Progenitor cell of endocrine pancreas (in vitro differentiated cells): ENCODE measurements around the gene MMEL1. TPM values are rescaled to one million over a fixed set of nuclear protein-coding genes. Genes with fewer than 3 reads are reported as not detected.
A peak's percentile ranks its signal among the peaks of the same experiment; 100 is the strongest.
"Not testable (repeated sequence)": the region's sequence is repeated elsewhere in the genome, so short reads cannot be mapped to it uniquely, and the experiment has no call there.

Source experiments
- DNase-seq: peaks from one replicate; pipeline ENCODE4 v3.0.0; 2021; ENCODE audit warnings: low spot score; ENCODE audit not compliant: unreplicated experiment
- H3K27ac Mint-ChIP-seq: 2 replicates; pipeline ENCODE4 v1.8.0; 2021; ENCODE audit warnings: mild to moderate bottlenecking, moderate library complexity, mixed read lengths
- H3K27me3 Mint-ChIP-seq: 2 replicates; pipeline ENCODE4 v1.8.0; 2021; ENCODE audit warnings: mixed read lengths
- H3K36me3 Mint-ChIP-seq: 2 replicates; pipeline ENCODE4 v1.8.0; 2022; ENCODE audit warnings: mixed read lengths; ENCODE audit not compliant: insufficient read depth
- H3K4me1 Mint-ChIP-seq: 2 replicates; pipeline ENCODE4 v1.8.0; 2021; ENCODE audit warnings: low read depth, mixed read lengths
- H3K4me3 Mint-ChIP-seq: 2 replicates; pipeline ENCODE4 v1.8.0; 2021; ENCODE audit warnings: low read depth, mild to moderate bottlenecking, moderate library complexity, mixed read lengths
- H3K9me3 Mint-ChIP-seq: 2 replicates; pipeline ENCODE4 v1.8.0; 2021; ENCODE audit warnings: low read depth, mixed read lengths
- long read RNA-seq: library from polyadenylated mRNA; unstranded; transcript quantifications from one replicate; pipeline ENCODE4 v2.0.0, GENCODE V29; 2020
- total RNA-seq: library from RNA; stranded (reverse); gene quantifications from 2 replicates; pipeline ENCODE4 v1.2.1, GENCODE V29; 2021
- TF ChIP-seq, protein P1 (sequence below): fragments of 200-600 bp; sonication (generic); IDR thresholded peaks from one replicate; pipeline ENCODE4 v1.5.0; 2021; ENCODE audit warnings: antibody characterized with exemption, mild to moderate bottlenecking; ENCODE audit not compliant: unreplicated experiment

MMEL1 gene, protein sequence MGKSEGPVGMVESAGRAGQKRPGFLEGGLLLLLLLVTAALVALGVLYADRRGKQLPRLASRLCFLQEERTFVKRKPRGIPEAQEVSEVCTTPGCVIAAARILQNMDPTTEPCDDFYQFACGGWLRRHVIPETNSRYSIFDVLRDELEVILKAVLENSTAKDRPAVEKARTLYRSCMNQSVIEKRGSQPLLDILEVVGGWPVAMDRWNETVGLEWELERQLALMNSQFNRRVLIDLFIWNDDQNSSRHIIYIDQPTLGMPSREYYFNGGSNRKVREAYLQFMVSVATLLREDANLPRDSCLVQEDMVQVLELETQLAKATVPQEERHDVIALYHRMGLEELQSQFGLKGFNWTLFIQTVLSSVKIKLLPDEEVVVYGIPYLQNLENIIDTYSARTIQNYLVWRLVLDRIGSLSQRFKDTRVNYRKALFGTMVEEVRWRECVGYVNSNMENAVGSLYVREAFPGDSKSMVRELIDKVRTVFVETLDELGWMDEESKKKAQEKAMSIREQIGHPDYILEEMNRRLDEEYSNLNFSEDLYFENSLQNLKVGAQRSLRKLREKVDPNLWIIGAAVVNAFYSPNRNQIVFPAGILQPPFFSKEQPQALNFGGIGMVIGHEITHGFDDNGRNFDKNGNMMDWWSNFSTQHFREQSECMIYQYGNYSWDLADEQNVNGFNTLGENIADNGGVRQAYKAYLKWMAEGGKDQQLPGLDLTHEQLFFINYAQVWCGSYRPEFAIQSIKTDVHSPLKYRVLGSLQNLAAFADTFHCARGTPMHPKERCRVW
- total RNA-seq, result 0.64 and 0.93 TPM in 2 replicates
- long read RNA-seq, result 0 reads

GRCh38 chr1:2632561-2633361 is at the start of gene MMEL1:
Gene MMEL1 (minus strand): TSS chr1:2633016. CDS start chr1:2629484, 3,532 bp downstream.
- DNase-seq, result no peak
- H3K4me1 Mint-ChIP-seq, result peaks cover 2% of the 10 kb centered on the region
- H3K9me3 Mint-ChIP-seq, result peaks cover 4% of the 10 kb centered on the region
- H3K27me3 Mint-ChIP-seq, result peaks cover 49% of the 10 kb centered on the region
- H3K36me3 Mint-ChIP-seq, result no peaks in the 10 kb centered on the region
- H3K27ac Mint-ChIP-seq, result no peak within 1 kb of the TSS
- TF ChIP-seq, protein P1, sequence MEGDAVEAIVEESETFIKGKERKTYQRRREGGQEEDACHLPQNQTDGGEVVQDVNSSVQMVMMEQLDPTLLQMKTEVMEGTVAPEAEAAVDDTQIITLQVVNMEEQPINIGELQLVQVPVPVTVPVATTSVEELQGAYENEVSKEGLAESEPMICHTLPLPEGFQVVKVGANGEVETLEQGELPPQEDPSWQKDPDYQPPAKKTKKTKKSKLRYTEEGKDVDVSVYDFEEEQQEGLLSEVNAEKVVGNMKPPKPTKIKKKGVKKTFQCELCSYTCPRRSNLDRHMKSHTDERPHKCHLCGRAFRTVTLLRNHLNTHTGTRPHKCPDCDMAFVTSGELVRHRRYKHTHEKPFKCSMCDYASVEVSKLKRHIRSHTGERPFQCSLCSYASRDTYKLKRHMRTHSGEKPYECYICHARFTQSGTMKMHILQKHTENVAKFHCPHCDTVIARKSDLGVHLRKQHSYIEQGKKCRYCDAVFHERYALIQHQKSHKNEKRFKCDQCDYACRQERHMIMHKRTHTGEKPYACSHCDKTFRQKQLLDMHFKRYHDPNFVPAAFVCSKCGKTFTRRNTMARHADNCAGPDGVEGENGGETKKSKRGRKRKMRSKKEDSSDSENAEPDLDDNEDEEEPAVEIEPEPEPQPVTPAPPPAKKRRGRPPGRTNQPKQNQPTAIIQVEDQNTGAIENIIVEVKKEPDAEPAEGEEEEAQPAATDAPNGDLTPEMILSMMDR, result no peak
- H3K4me3 Mint-ChIP-seq, result no peak within 1 kb of the TSS

DNA sequence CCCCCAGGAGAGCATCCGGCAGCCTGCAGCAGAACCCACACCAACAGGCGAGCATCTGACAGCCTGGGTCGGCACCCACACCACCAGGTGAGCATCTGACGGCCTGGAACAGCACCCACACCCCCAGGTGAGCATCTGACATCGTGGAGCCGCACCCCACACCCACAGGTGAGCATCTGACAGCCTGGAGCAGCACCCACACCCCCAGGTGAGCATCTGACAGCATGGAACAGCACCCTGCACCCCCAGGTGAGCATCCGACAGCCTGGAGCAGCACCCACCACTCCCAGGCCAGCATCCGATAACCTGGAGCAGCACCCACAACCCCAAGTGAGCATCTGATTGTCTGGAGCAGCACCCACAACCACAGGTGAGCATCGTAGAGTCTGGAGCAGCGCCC is 43.9 kb upstream of the MMEL1 start:
- not testable (repeated sequence) for H3K9me3 Mint-ChIP-seq, DNase-seq, H3K4me3 Mint-ChIP-seq, H3K36me3 Mint-ChIP-seq, H3K4me1 Mint-ChIP-seq, H3K27ac Mint-ChIP-seq, H3K27me3 Mint-ChIP-seq

DNA sequence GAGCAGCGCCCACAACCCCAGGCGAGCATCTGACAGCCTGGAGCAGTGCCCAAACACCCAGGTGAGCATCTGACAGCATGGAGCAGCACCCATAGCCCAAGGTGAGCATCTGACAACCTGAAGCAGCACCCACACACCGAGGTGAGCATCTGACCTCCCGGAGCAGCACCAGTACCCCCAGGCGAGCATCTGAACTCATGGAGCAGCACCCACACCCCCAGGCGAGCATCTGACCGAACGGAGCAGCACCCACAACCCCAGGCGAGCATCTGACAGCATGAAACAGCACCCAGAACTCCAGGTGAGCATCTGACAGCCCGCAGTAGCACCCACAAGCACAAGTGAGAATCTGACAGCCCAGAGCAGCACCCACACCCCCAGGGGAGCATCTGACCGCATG is 38.8 kb upstream of the MMEL1 start:
- H3K4me1 Mint-ChIP-seq, H3K4me3 Mint-ChIP-seq, H3K9me3 Mint-ChIP-seq, H3K27me3 Mint-ChIP-seq, DNase-seq, H3K27ac Mint-ChIP-seq, H3K36me3 Mint-ChIP-seq: not testable (repeated sequence)

DNA sequence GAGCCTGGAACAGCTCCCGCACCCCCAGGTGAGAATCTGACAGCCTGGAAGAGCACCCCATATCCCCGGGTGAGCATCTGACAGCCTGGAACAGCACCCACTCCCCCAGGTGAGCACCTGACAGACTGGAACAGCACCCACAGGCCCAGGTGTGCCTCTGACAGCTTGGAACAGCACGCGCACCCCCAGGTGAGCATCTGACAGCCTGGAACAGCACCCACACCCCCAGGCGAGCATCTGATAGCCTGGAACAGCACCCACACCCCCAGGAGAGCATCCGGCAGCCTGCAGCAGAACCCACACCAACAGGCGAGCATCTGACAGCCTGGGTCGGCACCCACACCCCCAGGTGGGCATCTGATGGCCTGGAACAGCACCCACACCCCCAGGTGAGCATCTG is 27.0 kb upstream of the MMEL1 start:
- not testable (repeated sequence) for H3K4me1 Mint-ChIP-seq, H3K27ac Mint-ChIP-seq, H3K27me3 Mint-ChIP-seq, H3K9me3 Mint-ChIP-seq, H3K36me3 Mint-ChIP-seq, H3K4me3 Mint-ChIP-seq
- DNase-seq, result peak; percentile 59

DNA sequence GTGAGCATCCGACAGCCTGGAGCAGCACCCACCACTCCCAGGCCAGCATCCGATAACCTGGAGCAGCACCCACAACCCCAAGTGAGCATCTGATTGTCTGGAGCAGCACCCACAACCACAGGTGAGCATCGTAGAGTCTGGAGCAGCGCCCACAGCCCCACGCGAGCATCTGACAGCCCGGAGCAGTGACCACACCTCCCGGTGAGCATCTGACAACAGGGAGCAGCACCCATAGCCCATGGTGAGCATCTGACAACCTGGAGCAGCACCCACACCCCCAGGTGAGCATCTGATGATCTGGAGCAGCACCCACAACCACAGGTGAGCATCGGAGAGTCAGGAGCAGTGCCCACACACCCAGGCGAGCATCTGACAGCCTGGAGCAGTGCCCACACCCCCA is 25.1 kb upstream of the MMEL1 start:
- H3K27me3 Mint-ChIP-seq, result not testable (repeated sequence)

GRCh38 chr1:2657124-2657523 is 24.3 kb upstream of the MMEL1 start:
- not testable (repeated sequence) for H3K36me3 Mint-ChIP-seq, H3K27ac Mint-ChIP-seq, H3K4me1 Mint-ChIP-seq, H3K4me3 Mint-ChIP-seq, H3K27me3 Mint-ChIP-seq
- DNase-seq, result peak; percentile 53
- peaks cover 26% of the 10 kb centered on the region for H3K9me3 Mint-ChIP-seq

More for the DNA sequence above, 25.1 kb upstream of the MMEL1 start:
- H3K27ac Mint-ChIP-seq, H3K36me3 Mint-ChIP-seq, H3K4me1 Mint-ChIP-seq, H3K4me3 Mint-ChIP-seq: not testable (repeated sequence)
- DNase-seq, result peak; percentile 56
- peaks cover 24% of the 10 kb centered on the region for H3K9me3 Mint-ChIP-seq

- H3K27me3 Mint-ChIP-seq, H3K4me1 Mint-ChIP-seq, DNase-seq, H3K4me3 Mint-ChIP-seq, H3K27ac Mint-ChIP-seq: not testable (repeated sequence)
- peaks cover 10% of the 10 kb centered on the region for H3K36me3 Mint-ChIP-seq
- H3K9me3 Mint-ChIP-seq, result peaks cover 27% of the 10 kb centered on the region
These were observed 23.0 kb upstream of the MMEL1 start for GRCh38 chr1:2655598-2656434.

DNA sequence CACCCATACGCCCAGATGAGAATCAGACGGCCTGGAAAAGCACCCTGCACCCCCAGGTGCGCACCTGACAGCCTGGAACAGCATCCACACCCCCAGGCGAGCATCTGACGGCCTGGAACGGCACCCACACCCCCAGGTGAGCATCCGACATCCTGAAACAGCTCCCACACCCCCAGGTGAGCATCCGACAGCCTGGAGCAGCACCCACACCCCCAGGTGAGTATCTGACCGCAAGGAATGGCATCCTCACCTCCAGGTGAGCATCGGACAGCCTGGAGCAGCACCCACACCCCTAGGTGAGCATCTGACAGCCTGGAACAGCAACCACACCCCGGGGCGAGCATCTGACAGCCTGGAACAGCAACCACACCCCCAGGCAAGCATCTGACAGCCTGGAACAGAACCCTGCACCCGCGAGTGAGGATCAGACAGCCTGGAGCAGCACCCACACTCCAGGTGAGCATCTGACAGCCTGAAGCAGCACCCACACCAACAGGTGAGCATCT is 21.7 kb upstream of the MMEL1 start:
- not testable (repeated sequence) for H3K4me3 Mint-ChIP-seq, H3K27ac Mint-ChIP-seq, H3K27me3 Mint-ChIP-seq, DNase-seq, H3K4me1 Mint-ChIP-seq
- H3K9me3 Mint-ChIP-seq, result peaks cover 27% of the 10 kb centered on the region
- H3K36me3 Mint-ChIP-seq, result peaks cover 10% of the 10 kb centered on the region

DNA sequence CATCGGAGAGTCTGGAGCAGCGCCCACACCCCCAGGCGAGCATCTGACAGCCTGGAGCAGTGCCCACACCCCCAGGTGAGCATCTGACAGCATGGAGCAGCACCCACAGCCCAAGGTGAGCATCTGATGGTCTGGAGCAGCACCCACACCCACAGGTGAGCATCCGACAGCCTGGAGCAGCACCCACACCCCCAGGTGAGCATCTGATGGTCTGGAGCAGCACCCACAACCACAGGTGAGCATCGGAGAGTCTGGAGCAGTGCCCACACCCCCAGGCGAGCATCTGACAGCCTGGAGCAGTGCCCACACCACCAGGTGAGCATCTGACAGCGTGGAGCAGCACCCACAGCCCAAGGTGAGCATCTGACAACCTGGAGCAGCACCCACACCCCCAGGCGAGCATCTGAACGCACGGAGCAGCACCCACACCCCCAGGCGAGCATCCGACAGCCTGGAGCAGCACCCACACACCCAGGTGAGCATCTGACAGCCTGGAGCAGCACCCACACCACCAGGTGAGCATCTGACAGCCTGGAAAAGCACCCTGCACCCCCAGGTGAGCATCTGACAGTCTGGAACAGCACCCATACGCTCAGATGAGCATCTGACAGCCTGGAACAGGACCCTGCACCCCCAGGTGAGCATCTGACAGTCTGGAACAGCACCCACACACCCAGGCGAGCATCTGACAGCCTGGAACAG is 21.1 kb upstream of the MMEL1 start:
- H3K36me3 Mint-ChIP-seq, result peaks cover 10% of the 10 kb centered on the region
- H3K4me3 Mint-ChIP-seq, DNase-seq, H3K27me3 Mint-ChIP-seq, H3K4me1 Mint-ChIP-seq, H3K27ac Mint-ChIP-seq: not testable (repeated sequence)
- peaks cover 27% of the 10 kb centered on the region for H3K9me3 Mint-ChIP-seq

DNA sequence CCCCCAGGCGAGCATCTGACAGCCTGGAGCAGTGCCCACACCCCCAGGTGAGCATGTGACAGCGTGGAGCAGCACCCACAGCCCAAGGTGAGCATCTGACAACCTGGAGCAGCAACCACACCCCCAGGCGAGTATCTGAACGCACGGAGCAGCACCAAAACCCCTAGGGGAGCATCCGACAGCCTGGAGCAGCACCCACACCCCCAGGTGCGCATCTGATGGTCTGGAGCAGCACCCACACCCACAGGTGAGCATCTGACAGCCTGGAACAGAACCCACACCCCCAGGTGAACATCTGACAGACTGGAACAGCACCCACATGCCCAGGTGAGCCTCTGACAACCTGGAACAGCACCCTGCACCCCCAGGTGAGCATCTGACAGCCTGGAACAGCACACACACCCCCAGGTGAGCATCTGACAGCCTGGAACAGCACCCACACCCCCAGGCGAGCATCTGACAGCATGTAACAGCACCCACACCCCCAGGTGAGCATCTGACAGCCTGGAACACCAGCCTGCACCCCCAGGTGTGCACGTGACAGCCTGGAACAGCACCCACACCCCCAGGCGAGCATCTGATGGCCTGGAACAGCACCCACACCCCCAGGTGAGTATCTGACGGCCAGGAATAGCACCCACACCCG is 20.2 kb upstream of the MMEL1 start:
- H3K27ac Mint-ChIP-seq, result not testable (repeated sequence)
- peaks cover 28% of the 10 kb centered on the region for H3K9me3 Mint-ChIP-seq

More for the DNA sequence above, 20.2 kb upstream of the MMEL1 start:
- peaks cover 10% of the 10 kb centered on the region for H3K36me3 Mint-ChIP-seq
- H3K4me1 Mint-ChIP-seq, H3K27me3 Mint-ChIP-seq, H3K4me3 Mint-ChIP-seq, DNase-seq: not testable (repeated sequence)
